ENCODE data around the gene DOCK4. TPM values are rescaled to one million over a fixed set of nuclear protein-coding genes. Genes with fewer than 3 reads are reported as not detected.

The DOCK4 gene
- total and polyA plus RNA-seq, 2 donors from 2014 or later: 3.2 to 38.9 TPM

- Histone ChIP-seq H3K36me3 (ENCODE audit: control insufficient read depth in 2 of 3, insufficient read depth in 3 of 3, low read length in 3 of 3) (no peaks in the 10 kb centered on the region), H3K4me1 (ENCODE audit: control insufficient read depth in 2 of 3, insufficient read depth in 2 of 3, low read depth in 1 of 3, low read length in 3 of 3) (peaks cover 4 to 13% (median 6%) of the 10 kb centered on the region in 3 donors), H3K9ac (ENCODE audit: low read length in 3 of 3) (no peak overlapping the region), H3K27me3 (ENCODE audit: control insufficient read depth, insufficient read depth, low read length) (no peaks in the 10 kb centered on the region), H3K27ac (ENCODE audit: low read depth in 2 of 2, low read length in 2 of 2) (peak overlapping the region in 1 of 2 donors; percentile 54), H3K4me3 (ENCODE audit: low read length in 3 of 3) (no peak overlapping the region), H3K9me3 (ENCODE audit: control insufficient read depth in 2 of 3, insufficient read depth in 1 of 3, low read length in 3 of 3) (no peaks in the 10 kb centered on the region)
- intact Hi-C loops (cut with DNase I): no loop called here
- no peak for TF ChIP-seq CTCF (IDR thresholded peaks at IDR 0.05; ENCODE audit: borderline replicate concordance, extremely low read depth, insufficient read depth)
- no peak for DNase-seq
- no peak for FAIRE-seq
Measured at GRCh38 chr7:112084520-112084971, 121.7 kb downstream of the DOCK4 start.

- H3K9me3 ChIP-seq (ENCODE audit: control insufficient read depth in 2 of 3, insufficient read depth in 1 of 3, low read length in 3 of 3): no peaks in the 10 kb centered on the region
- no peak for DNase-seq
- FAIRE-seq: no peak
- H3K27ac ChIP-seq (ENCODE audit: low read depth in 2 of 2, low read length in 2 of 2): no peak overlapping the region
- peaks cover 4 to 13% (median 6%) of the 10 kb centered on the region in 3 donors for H3K4me1 ChIP-seq (ENCODE audit: control insufficient read depth in 2 of 3, insufficient read depth in 2 of 3, low read depth in 1 of 3, low read length in 3 of 3)
- no peak for TF ChIP-seq CTCF (IDR thresholded peaks at IDR 0.05; ENCODE audit: borderline replicate concordance, extremely low read depth, insufficient read depth)
- H3K4me3 ChIP-seq (ENCODE audit: low read length in 3 of 3): no peak overlapping the region
- intact Hi-C loops (cut with DNase I): no loop called here
- no peaks in the 10 kb centered on the region for H3K27me3 ChIP-seq (ENCODE audit: control insufficient read depth, insufficient read depth, low read length)
- no peak overlapping the region for H3K9ac ChIP-seq (ENCODE audit: low read length in 3 of 3)
- H3K36me3 ChIP-seq (ENCODE audit: control insufficient read depth in 2 of 3, insufficient read depth in 3 of 3, low read length in 3 of 3): no peaks in the 10 kb centered on the region
Measured at GRCh38 chr7:112083776-112084355, 122.3 kb downstream of the DOCK4 start.

GRCh38 chr7:112082306-112082705 lies 123.9 kb downstream of the DOCK4 start:
- intact Hi-C loops (cut with DNase I): no loop called here
- H3K9ac ChIP-seq (ENCODE audit: low read length in 3 of 3): no peak overlapping the region
- FAIRE-seq: no peak

More at GRCh38 chr7:112082306-112082705, 123.9 kb downstream of the DOCK4 start:
- no peak for TF ChIP-seq CTCF (IDR thresholded peaks at IDR 0.05; ENCODE audit: borderline replicate concordance, extremely low read depth, insufficient read depth)
- peaks cover 4 to 13% (median 6%) of the 10 kb centered on the region in 3 donors for H3K4me1 ChIP-seq (ENCODE audit: control insufficient read depth in 2 of 3, insufficient read depth in 2 of 3, low read depth in 1 of 3, low read length in 3 of 3)
- no peak for DNase-seq
- H3K36me3 ChIP-seq (ENCODE audit: control insufficient read depth in 2 of 3, insufficient read depth in 3 of 3, low read length in 3 of 3): no peaks in the 10 kb centered on the region
- no peak overlapping the region for H3K4me3 ChIP-seq (ENCODE audit: low read length in 3 of 3)
- H3K27ac ChIP-seq (ENCODE audit: low read depth in 2 of 2, low read length in 2 of 2): no peak overlapping the region
- H3K27me3 ChIP-seq (ENCODE audit: control insufficient read depth, insufficient read depth, low read length): no peaks in the 10 kb centered on the region
- no peaks in the 10 kb centered on the region for H3K9me3 ChIP-seq (ENCODE audit: control insufficient read depth in 2 of 3, insufficient read depth in 1 of 3, low read length in 3 of 3)

Data from kidney (tissue), 14 donors.